ENCODE data around the gene PFN1.
"Not testable (repeated sequence)": the region's sequence is repeated elsewhere in the genome, so short reads cannot be mapped to it uniquely, and the experiment has no call there.

Gene PFN1

GRCh38 chr17:4945176-4945943, 3.0 kb downstream of the PFN1 start:
- DNase-seq: peak; percentile 78

DNA sequence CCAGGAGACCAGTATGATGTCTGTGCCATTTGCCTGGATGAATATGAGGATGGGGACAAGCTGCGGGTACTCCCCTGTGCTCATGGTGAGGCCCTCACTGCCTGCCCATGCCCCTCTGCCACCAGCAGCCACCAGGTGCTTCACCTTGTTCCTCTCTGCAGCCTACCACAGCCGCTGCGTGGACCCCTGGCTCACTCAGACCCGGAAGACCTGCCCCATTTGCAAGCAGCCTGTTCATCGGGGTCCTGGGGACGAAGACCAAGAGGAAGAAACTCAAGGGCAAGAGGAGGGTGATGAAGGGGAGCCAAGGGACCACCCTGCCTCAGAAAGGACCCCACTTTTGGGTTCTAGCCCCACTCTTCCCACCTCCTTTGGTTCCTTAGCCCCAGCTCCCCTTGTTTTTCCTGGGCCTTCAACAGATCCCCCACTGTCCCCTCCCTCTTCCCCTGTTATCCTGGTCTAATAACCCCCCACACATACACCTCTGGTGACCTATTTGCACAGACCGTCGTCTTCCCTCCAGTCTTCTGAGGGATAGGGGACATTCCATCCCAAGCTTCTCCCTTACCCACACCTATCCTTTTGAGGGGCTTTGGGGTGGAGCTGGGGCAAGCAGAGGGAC, 3.7 kb downstream of the PFN1 start:
- DNase-seq: peak; percentile 29

- DNase-seq: peak; percentile 70
Measured at GRCh38 chr17:4944163-4944553, 4.2 kb downstream of the PFN1 start.

- no peak for DNase-seq
Measured at GRCh38 chr17:4942760-4943508, 5.4 kb downstream of the PFN1 start.

GRCh38 chr17:4941319-4941610, 7.1 kb downstream of the PFN1 start:
- no peak for DNase-seq

DNA sequence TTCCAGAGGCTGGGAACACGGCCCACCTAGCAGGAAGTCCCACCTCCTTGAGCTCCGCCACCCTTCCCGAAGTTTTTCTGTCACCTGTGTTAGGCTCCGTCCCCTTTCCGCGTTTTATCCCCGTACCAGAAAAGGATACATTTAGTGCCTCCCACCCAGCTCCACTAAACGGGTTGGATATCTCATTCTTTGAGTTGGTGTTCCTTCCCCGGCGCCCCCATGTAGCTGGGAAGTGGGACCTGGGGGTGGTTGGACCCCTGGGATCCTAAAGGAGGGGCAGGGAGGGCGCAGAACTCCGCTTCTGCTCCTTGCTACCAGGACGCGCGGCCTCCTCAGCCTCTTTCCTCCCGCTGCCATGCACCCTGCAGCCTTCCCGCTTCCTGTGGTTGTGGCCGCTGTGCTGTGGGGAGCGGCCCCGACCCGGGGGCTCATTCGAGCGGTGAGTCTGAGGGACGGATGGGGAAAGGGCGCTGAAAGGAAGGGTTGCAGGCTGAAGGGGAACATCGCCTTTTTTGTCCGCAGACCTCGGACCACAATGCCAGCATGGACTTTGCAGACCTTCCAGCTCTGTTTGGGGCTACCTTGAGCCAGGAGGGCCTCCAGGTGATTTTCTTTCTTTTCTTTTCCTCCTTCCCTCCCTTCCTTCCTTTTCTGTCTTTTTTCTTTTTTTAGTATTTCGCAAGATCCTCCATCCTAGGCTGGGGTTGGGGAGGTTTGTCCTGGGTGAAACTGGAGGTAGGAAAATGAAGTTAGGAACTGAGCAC, 7.6 kb downstream of the PFN1 start:
- peak; percentile 39 for DNase-seq

GRCh38 chr17:4939796-4940554, 8.4 kb downstream of the PFN1 start, which contains the start of the genes RNF167 and SLC25A11:
Gene RNF167, plus strand, starts transcription at chr17:4940268. Its CDS starts 642 bp downstream, at chr17:4940910.
Gene SLC25A11, minus strand, starts transcription at chr17:4940046. Its CDS starts 136 bp downstream, at chr17:4939910.
- peak; percentile 99 for DNase-seq

GRCh38 chr17:4939546-4939795, 8.9 kb downstream of the PFN1 start:
- no peak for DNase-seq

DNA sequence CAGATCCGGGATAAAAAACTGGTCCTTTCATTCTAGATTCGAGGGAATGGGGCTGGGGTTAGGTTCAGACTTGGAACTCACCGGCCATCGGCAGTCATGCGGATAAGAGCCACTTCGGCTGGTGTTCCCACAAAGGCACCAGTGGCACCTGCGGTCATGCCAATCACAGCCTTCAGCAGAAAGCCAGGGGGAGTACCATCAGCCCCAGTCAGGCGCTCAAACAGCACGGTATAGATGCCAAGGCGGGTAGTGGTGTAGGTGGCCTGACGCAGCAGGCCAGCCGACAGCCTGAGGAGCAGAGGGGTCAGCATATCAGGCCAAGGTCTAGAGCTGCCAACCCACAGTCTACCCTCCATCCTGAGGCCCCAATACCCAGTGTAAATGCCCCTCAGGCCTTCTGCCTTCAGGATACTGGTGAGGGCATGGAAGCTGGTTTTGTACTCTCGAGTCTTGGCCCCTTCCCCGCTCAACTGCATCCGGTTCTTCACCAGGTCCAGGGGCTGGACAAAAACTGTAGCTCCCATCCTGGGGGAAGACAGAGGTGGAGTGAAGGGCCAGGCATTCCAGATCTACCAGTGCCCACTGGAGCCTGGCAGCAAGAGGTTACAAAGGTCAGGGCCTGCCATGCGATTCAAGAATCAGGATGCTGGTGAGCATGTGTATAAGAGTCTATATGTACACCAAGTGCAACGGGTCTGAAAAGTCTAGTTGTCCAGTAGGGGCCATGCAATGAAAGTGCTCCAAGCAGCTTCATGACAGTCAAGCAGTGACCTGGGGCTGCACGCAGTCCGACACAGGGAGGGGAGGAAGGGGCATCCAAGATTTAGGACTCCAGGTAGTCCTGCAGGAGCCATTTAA, 9.4 kb downstream of the PFN1 start:
- DNase-seq: no peak

- DNase-seq: no peak
Measured at GRCh38 chr17:4938069-4938491, 10.2 kb downstream of the PFN1 start.

GRCh38 chr17:4937553-4937952, 10.8 kb downstream of the PFN1 start:
- DNase-seq: no peak

- DNase-seq: no peak
Measured at GRCh38 chr17:4936436-4936835, 11.9 kb downstream of the PFN1 start.

DNA sequence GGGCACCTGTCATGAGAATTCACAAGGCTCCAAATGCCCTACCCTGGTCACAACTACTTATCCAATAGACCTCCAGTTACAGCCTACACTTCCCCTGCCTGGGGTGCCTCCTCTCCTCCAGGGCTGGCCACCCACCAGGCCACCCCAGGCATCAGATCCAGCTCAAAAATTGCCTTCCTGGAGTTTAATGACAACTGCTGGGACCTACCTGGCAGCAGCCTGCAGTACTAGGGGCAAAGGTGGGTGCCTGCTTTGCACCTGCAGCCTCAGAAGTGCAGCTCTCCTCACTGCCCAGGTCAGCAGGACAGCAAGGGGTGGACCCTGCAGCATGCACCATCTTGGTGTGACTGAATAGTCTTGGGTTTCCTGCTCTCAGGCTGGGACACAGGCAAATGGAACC, 12.7 kb downstream of the PFN1 start:
- no peak for DNase-seq

GRCh38 chr17:4934173-4934979, 14.0 kb downstream of the PFN1 start:
- peak; percentile 18 for DNase-seq

DNA sequence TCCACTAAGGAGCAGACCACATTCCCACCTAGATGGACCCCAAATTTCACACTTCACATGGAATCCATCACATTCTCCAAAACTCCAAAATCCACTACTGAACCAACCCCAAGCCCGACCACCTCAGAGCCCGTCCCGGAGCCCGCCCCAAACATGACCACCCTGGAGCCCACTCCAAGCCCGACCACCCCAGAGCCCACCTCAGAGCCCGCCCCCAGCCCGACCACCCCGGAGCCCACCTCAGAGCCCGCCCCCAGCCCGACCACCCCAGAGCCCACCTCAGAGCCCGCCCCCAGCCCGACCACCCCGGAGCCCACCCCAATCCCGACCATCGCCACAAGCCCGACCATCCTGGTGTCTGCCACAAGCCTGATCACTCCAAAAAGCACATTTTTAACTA, 14.7 kb downstream of the PFN1 start:
- no peak for DNase-seq

DNA sequence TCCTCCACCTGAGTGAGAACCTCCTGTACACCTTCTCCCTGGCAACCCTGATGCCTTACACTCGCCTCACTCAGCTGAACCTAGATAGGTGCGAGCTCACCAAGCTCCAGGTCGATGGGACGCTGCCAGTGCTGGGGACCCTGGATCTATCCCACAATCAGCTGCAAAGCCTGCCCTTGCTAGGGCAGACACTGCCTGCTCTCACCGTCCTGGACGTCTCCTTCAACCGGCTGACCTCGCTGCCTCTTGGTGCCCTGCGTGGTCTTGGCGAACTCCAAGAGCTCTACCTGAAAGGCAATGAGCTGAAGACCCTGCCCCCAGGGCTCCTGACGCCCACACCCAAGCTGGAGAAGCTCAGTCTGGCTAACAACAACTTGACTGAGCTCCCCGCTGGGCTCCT, 15.6 kb downstream of the PFN1 start:
- DNase-seq: no peak

- DNase-seq: no peak
Measured at GRCh38 chr17:4931963-4932362, 16.4 kb downstream of the PFN1 start, which contains the start of gene GP1BA. Gene GP1BA, plus strand, starts transcription at chr17:4932277. Its CDS starts 328 bp downstream, at chr17:4932605.

DNA sequence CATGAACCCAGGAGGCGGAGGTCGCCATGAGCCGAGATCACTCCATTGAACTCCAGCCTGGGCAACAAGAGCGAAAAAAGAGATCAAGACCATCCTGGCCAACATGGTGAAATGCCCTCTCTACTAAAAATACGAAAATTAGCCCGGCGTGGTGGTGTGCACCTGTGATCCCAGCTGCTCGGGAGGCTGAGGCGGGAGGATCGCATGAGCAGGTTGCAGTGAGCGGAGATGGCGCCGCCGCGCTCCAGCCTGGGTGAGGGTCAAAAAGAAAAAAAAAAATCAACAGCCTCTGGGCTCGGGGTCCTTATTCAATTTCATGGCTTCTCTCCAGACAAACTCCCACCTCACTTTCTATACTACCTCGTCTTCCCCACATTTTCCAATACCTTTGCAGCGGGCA, 19.4 kb downstream of the PFN1 start:
- DNase-seq: no peak

- DNase-seq: not testable (repeated sequence)
Measured at GRCh38 chr17:4926577-4927335, 21.6 kb downstream of the PFN1 start.

DNA sequence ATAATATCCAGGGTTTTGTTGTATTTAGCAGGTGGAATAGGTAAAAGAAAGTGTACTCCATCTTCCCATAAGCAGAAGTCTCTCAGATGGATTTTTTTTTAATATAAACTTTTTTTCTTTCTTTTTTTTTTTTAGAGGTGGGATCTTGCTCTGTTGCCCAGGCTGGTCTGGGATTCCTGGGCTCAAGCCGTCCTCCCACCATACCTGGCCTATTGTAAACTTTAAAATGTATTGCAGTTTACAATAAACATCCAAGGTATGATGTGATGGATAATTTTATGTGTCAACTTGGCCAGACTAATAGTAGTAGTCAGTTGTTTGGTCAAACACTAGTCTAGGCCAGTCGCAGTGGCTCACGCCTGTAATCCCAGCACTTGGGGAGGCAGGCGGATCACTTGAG, 27.0 kb downstream of the PFN1 start:
- DNase-seq: no peak

Data from CD4-positive, alpha-beta T cell treated with Interleukin-12 subunit alpha and Interleukin-12 subunit beta, for 1 hour (primary cell).